Measurements from ENCODE around the gene ADGRG3.

The ADGRG3 gene

GRCh38 chr16:57720142-57720575, 52.1 kb downstream of the ADGRG3 start:
- Histone ChIP-seq H3K4me2 (ENCODE audit: low read length) (no peak overlapping the region), H3K79me2 (ENCODE audit: low read length) (no peaks in the 10 kb centered on the region), H3K9ac (ENCODE audit: low read length) (no peak overlapping the region), H3K36me3 (replicated peaks; ENCODE audit: low read depth, low read length) (no peaks in the 10 kb centered on the region), H4K20me1 (ENCODE audit: insufficient read depth, low read length) (no peaks in the 10 kb centered on the region), H3K27ac (ENCODE audit: low read length) (no peak overlapping the region), H3K4me3 (ENCODE audit: low read length) (no peak overlapping the region), H2AFZ (ENCODE audit: low read depth, low read length) (no peak overlapping the region), H3K27me3 (ENCODE audit: low read depth, low read length) (peaks cover 8% of the 10 kb centered on the region), H3K9me3 (ENCODE audit: insufficient read depth, low read length) (no peaks in the 10 kb centered on the region), H3K4me1 (ENCODE audit: low read length) (peaks cover 3% of the 10 kb centered on the region; the same call in 1 of the 2 replicates)
- TF ChIP-seq, protein P1, sequence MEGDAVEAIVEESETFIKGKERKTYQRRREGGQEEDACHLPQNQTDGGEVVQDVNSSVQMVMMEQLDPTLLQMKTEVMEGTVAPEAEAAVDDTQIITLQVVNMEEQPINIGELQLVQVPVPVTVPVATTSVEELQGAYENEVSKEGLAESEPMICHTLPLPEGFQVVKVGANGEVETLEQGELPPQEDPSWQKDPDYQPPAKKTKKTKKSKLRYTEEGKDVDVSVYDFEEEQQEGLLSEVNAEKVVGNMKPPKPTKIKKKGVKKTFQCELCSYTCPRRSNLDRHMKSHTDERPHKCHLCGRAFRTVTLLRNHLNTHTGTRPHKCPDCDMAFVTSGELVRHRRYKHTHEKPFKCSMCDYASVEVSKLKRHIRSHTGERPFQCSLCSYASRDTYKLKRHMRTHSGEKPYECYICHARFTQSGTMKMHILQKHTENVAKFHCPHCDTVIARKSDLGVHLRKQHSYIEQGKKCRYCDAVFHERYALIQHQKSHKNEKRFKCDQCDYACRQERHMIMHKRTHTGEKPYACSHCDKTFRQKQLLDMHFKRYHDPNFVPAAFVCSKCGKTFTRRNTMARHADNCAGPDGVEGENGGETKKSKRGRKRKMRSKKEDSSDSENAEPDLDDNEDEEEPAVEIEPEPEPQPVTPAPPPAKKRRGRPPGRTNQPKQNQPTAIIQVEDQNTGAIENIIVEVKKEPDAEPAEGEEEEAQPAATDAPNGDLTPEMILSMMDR (IDR thresholded peaks at IDR 0.05; ENCODE audit: low read depth, low read length): peak; percentile 61
- no peak for TF ChIP-seq EZH2phosphoT487 (IDR thresholded peaks at IDR 0.05; ENCODE audit: low read depth)

- Histone ChIP-seq H3K4me3 (ENCODE audit: low read length) (no peak overlapping the region), H4K20me1 (ENCODE audit: insufficient read depth, low read length) (no peaks in the 10 kb centered on the region), H3K4me2 (ENCODE audit: low read length) (no peak overlapping the region), H3K9ac (ENCODE audit: low read length) (no peak overlapping the region), H3K9me3 (ENCODE audit: insufficient read depth, low read length) (no peaks in the 10 kb centered on the region), H3K27ac (ENCODE audit: low read length) (no peak overlapping the region), H3K27me3 (ENCODE audit: low read depth, low read length) (no peaks in the 10 kb centered on the region), H2AFZ (ENCODE audit: low read depth, low read length) (no peak overlapping the region), H3K36me3 (replicated peaks; ENCODE audit: low read depth, low read length) (no peaks in the 10 kb centered on the region), H3K4me1 (ENCODE audit: low read length) (peaks cover 6% of the 10 kb centered on the region; the same call in 1 of the 2 replicates), H3K79me2 (ENCODE audit: low read length) (no peaks in the 10 kb centered on the region)
- TF ChIP-seq EZH2phosphoT487 (IDR thresholded peaks at IDR 0.05; ENCODE audit: low read depth): no peak
- TF ChIP-seq, protein P1 (IDR thresholded peaks at IDR 0.05; ENCODE audit: low read depth, low read length): no peak
Measured at GRCh38 chr16:57721356-57722209, 53.5 kb downstream of the ADGRG3 start.

GRCh38 chr16:57722210-57722499, 54.0 kb downstream of the ADGRG3 start:
- H4K20me1 ChIP-seq (ENCODE audit: insufficient read depth, low read length): no peaks in the 10 kb centered on the region
- no peak overlapping the region for H3K4me2 ChIP-seq (ENCODE audit: low read length)
- H3K27ac ChIP-seq (ENCODE audit: low read length): no peak overlapping the region
- TF ChIP-seq, protein P1 (IDR thresholded peaks at IDR 0.05; ENCODE audit: low read depth, low read length): no peak
- TF ChIP-seq EZH2phosphoT487 (IDR thresholded peaks at IDR 0.05; ENCODE audit: low read depth): no peak
- H3K79me2 ChIP-seq (ENCODE audit: low read length): no peaks in the 10 kb centered on the region
- H3K27me3 ChIP-seq (ENCODE audit: low read depth, low read length): no peaks in the 10 kb centered on the region
- peaks cover 6% of the 10 kb centered on the region; the same call in 1 of the 2 replicates for H3K4me1 ChIP-seq (ENCODE audit: low read length)
- H3K4me3 ChIP-seq (ENCODE audit: low read length): no peak overlapping the region
- no peaks in the 10 kb centered on the region for H3K36me3 ChIP-seq (replicated peaks; ENCODE audit: low read depth, low read length)
- H2AFZ ChIP-seq (ENCODE audit: low read depth, low read length): no peak overlapping the region
- no peaks in the 10 kb centered on the region for H3K9me3 ChIP-seq (ENCODE audit: insufficient read depth, low read length)
- H3K9ac ChIP-seq (ENCODE audit: low read length): no peak overlapping the region

DNA sequence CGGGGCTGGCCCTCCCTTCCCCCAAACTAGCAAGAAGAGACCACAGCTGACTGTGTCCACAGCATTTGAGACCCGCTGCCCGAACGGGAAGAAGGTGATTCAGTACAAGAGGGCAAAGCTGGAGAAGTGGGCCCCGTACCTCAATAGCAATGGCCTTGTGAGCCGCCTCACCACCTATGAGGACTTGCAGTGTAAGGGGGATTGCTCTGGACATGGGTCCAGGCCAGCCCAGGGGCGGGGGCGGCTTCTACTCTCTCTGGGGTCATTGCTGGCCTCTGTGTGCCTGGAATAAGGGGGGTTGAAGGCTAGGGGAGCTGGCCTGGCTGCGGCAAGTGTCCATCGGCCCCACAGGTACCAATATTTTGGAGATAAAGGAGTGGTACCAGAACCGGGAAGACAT, 54.5 kb downstream of the ADGRG3 start:
- Histone ChIP-seq H4K20me1 (ENCODE audit: insufficient read depth, low read length) (no peaks in the 10 kb centered on the region), H3K79me2 (ENCODE audit: low read length) (no peaks in the 10 kb centered on the region), H3K4me3 (ENCODE audit: low read length) (no peak overlapping the region), H3K36me3 (replicated peaks; ENCODE audit: low read depth, low read length) (no peaks in the 10 kb centered on the region), H3K9ac (ENCODE audit: low read length) (no peak overlapping the region), H3K27me3 (ENCODE audit: low read depth, low read length) (no peaks in the 10 kb centered on the region), H2AFZ (ENCODE audit: low read depth, low read length) (no peak overlapping the region), H3K9me3 (ENCODE audit: insufficient read depth, low read length) (no peaks in the 10 kb centered on the region), H3K4me1 (ENCODE audit: low read length) (peaks cover 6% of the 10 kb centered on the region; the same call in 1 of the 2 replicates), H3K27ac (ENCODE audit: low read length) (no peak overlapping the region), H3K4me2 (ENCODE audit: low read length) (no peak overlapping the region)
- no peak for TF ChIP-seq EZH2phosphoT487 (IDR thresholded peaks at IDR 0.05; ENCODE audit: low read depth)
- TF ChIP-seq, protein P1 (IDR thresholded peaks at IDR 0.05; ENCODE audit: low read depth, low read length): no peak
